ENCODE measurements around the gene MMP10.

Gene MMP10

GRCh38 chr11:102724904-102725500, 55.4 kb downstream of the MMP10 start, which contains the start of gene MMP8:
MMP8 (minus strand) TSS chr11:102724954; CDS start chr11:102724855, 99 bp downstream.
- no peak for DNase-seq

- no peak for DNase-seq
Observed at GRCh38 chr11:102722821-102723220, 57.6 kb downstream of the MMP10 start.
